K562 (cell line): Measurements from ENCODE around the gene NPAS2.

ENCODE experiments used
- ATF7 ChIP-seq: fragments of 450-650 bp; IDR thresholded peaks from 2 replicates; pipeline ENCODE4 v1.7.1; 2014; ENCODE audit warnings: mild to moderate bottlenecking, moderate library complexity
- CAMTA2 ChIP-seq: fragments of 250-450 bp; sonication (Bioruptor Pico); conservative IDR thresholded peaks from 2 replicates; pipeline ENCODE4 v1.5.1; 2022
- ETS1 ChIP-seq: conservative IDR thresholded peaks from 2 replicates; pipeline ENCODE4 v1.6.1; 2011; ENCODE audit warnings: low read depth, mild to moderate bottlenecking, low read length; ENCODE audit not compliant: control insufficient read depth
- FOXA3 ChIP-seq, 2 experiments: fragments of 450-650 bp in 1 of 2; sonication (generic) in 1 of 2; formaldehyde crosslinking; IDR thresholded peaks in 1 of 2; conservative IDR thresholded peaks in 1 of 2; 2 replicates each; pipeline versions ENCODE4 v1.4.0 to v1.8.0; 2020 to 2022; ENCODE audit warnings: mild to moderate bottlenecking in 2 of 2, missing genetic modification reagents in 1 of 2
- FOXK2 ChIP-seq, 2 experiments: fragments of 450-650 bp; IDR thresholded peaks in 1 of 2; conservative IDR thresholded peaks in 1 of 2; 2 replicates each; pipeline ENCODE4 v1.6.1; 2016; ENCODE audit warnings: low read depth in 2 of 2, mild to moderate bottlenecking in 1 of 2

- TF ChIP-seq FOXA3 (CRISPR knock-in tag; conservative IDR thresholded peaks at IDR 0.05 in 1 of 2, IDR thresholded peaks at IDR 0.05 in 1 of 2) (no peak), CAMTA2 (CRISPR knock-in tag) (no peak), ETS1 (no peak), FOXK2 (conservative IDR thresholded peaks at IDR 0.05 in 1 of 2, IDR thresholded peaks at IDR 0.05 in 1 of 2; ENCODE audit: low read depth in 2 of 2) (no peak), ATF7 (no peak)
Measured at GRCh38 chr2:100876231-100876860, 56.4 kb downstream of the NPAS2 start.
